KMS-11 (cell line): ENCODE data around the gene RPL13A.

Experiments used
- H2AFZ ChIP-seq: fragments of 200-600 bp; sonication (generic); 2 replicates; pipeline ENCODE4 v1.6.1; 2016; ENCODE audit warnings: antibody characterized with exemption, mixed run types, low read depth
- H3K27ac ChIP-seq: fragments of 200-600 bp; sonication (generic); 2 replicates; pipeline ENCODE4 v1.6.1; 2016; ENCODE audit warnings: mild to moderate bottlenecking, mixed run types
- H3K27me3 ChIP-seq: fragments of 200-600 bp; sonication (generic); 2 replicates; pipeline ENCODE4 v1.6.1; 2017; ENCODE audit warnings: mild to moderate bottlenecking, low read depth, mixed run types, moderate library complexity; ENCODE audit not compliant: insufficient read depth
- H3K36me3 ChIP-seq: fragments of 200-600 bp; sonication (generic); 2 replicates; pipeline ENCODE4 v1.6.1; 2017; ENCODE audit warnings: mild to moderate bottlenecking, mixed run types; ENCODE audit not compliant: insufficient read depth
- H3K4me1 ChIP-seq: fragments of 200-600 bp; sonication (generic); 2 replicates; pipeline ENCODE4 v1.6.1; 2016; ENCODE audit warnings: mild to moderate bottlenecking, low read depth, mixed run types; ENCODE audit not compliant: poor library complexity, severe bottlenecking
- H3K4me2 ChIP-seq: fragments of 200-600 bp; sonication (generic); 2 replicates; pipeline ENCODE4 v1.7.0; 2016; ENCODE audit warnings: mild to moderate bottlenecking, mixed run types
- H3K4me3 ChIP-seq: fragments of 200-600 bp; sonication (generic); IDR thresholded peaks from 2 replicates; pipeline ENCODE4 v1.6.1; 2017; ENCODE audit warnings: low read depth, low read length, mixed read lengths; ENCODE audit not compliant: insufficient read depth
- H3K79me2 ChIP-seq: fragments of 200-600 bp; sonication (generic); 2 replicates; pipeline ENCODE4 v1.6.1; 2016; ENCODE audit warnings: low read depth, mixed run types; ENCODE audit not compliant: insufficient read depth
- H3K9ac ChIP-seq: fragments of 200-600 bp; sonication (generic); 2 replicates; pipeline ENCODE4 v1.6.1; 2016; ENCODE audit warnings: mild to moderate bottlenecking, mixed run types
- H4K20me1 ChIP-seq: fragments of 200-600 bp; sonication (generic); 2 replicates; pipeline ENCODE4 v1.6.1; 2016; ENCODE audit warnings: mild to moderate bottlenecking, mixed run types; ENCODE audit not compliant: insufficient read depth
- TF ChIP-seq, protein P1 (sequence below): fragments of 200-600 bp; sonication (generic); conservative IDR thresholded peaks from 2 replicates; pipeline ENCODE4 v1.6.1; 2017; ENCODE audit warnings: low read depth, mild to moderate bottlenecking, antibody characterized with exemption, low read length, moderate library complexity, mixed read lengths

The RPL13A gene

GRCh38 chr19:49539192-49539952 is 52.0 kb downstream of the RPL13A start:
- Histone ChIP-seq H3K27ac (no peak overlapping the region), H3K4me2 (no peak overlapping the region), H4K20me1 (no peaks in the 10 kb centered on the region), H2AFZ (no peak overlapping the region), H3K9ac (no peak overlapping the region), H3K36me3 (no peaks in the 10 kb centered on the region), H3K79me2 (no peaks in the 10 kb centered on the region), H3K4me3 (no peak overlapping the region), H3K27me3 (no peaks in the 10 kb centered on the region), H3K4me1 (peaks cover 24% of the 10 kb centered on the region)
- TF ChIP-seq, protein P1, sequence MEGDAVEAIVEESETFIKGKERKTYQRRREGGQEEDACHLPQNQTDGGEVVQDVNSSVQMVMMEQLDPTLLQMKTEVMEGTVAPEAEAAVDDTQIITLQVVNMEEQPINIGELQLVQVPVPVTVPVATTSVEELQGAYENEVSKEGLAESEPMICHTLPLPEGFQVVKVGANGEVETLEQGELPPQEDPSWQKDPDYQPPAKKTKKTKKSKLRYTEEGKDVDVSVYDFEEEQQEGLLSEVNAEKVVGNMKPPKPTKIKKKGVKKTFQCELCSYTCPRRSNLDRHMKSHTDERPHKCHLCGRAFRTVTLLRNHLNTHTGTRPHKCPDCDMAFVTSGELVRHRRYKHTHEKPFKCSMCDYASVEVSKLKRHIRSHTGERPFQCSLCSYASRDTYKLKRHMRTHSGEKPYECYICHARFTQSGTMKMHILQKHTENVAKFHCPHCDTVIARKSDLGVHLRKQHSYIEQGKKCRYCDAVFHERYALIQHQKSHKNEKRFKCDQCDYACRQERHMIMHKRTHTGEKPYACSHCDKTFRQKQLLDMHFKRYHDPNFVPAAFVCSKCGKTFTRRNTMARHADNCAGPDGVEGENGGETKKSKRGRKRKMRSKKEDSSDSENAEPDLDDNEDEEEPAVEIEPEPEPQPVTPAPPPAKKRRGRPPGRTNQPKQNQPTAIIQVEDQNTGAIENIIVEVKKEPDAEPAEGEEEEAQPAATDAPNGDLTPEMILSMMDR: no peak
